H1 (cell line): Measurements from ENCODE around the gene ZBTB16. TPM values are rescaled to one million over a fixed set of nuclear protein-coding genes. Genes with fewer than 3 reads are reported as not detected.

Experiments used
- CTCF ChIA-PET: fragments of 300-600 bp; sonication (Branson Sonifier 250); formaldehyde crosslinking; loops from one replicate; lab custom pipeline; 2021; ENCODE audit not compliant: partially characterized antibody; lab: Charles Lee
- POLR2A ChIA-PET: fragments of 300-600 bp; sonication (Branson Sonifier 250); formaldehyde crosslinking; loops from one replicate; lab custom pipeline; 2021; ENCODE audit warnings: inconsistent platforms; ENCODE audit not compliant: partially characterized antibody; lab: Charles Lee
- DNase-seq, 2 experiments: peaks; one replicate each; pipeline versions ENCODE4 v3.0.0 to v3.0.0-alpha.2; 2010 to 2022; ENCODE audit warnings: low spot score in 2 of 2, low read depth in 1 of 2, mixed read lengths in 1 of 2
- FAIRE-seq: peaks from 2 replicates; lab custom pipeline; 2011; peaks lifted over from hg19 to GRCh38; lab: Jason Lieb, UNC
- H2AFZ ChIP-seq: 2 replicates; pipeline ENCODE4 v1.8.1; 2012; ENCODE audit warnings: low read length, inconsistent platforms
- H2AK5ac ChIP-seq: 2 replicates; pipeline ENCODE4 v1.6.1; 2013; ENCODE audit warnings: low read depth, low read length
- H2BK120ac ChIP-seq: replicated peaks from 2 replicates; pipeline ENCODE3; 2013; ENCODE audit warnings: low read depth, low read length, inconsistent platforms
- H2BK12ac ChIP-seq: 2 replicates; pipeline ENCODE4 v1.6.1; 2013; ENCODE audit warnings: low read depth, low read length
- H2BK15ac ChIP-seq: 2 replicates; pipeline ENCODE4 v1.6.1; 2013; ENCODE audit warnings: low read length
- H2BK20ac ChIP-seq: 2 replicates; pipeline ENCODE4 v1.6.1; 2013; ENCODE audit warnings: low read length
- H2BK5ac ChIP-seq: 2 replicates; pipeline ENCODE4 v1.6.1; 2013; ENCODE audit warnings: low read depth, low read length
- H3K14ac ChIP-seq: 2 replicates; pipeline ENCODE4 v1.6.1; 2013; ENCODE audit warnings: inconsistent platforms; ENCODE audit not compliant: insufficient read length
- H3K18ac ChIP-seq: 2 replicates; pipeline ENCODE4 v1.6.1; 2013; ENCODE audit warnings: low read length; ENCODE audit errors: extremely low read depth
- H3K23ac ChIP-seq: 2 replicates; pipeline ENCODE4 v1.6.1; 2013; ENCODE audit warnings: inconsistent platforms; ENCODE audit not compliant: insufficient read length
- H3K23me2 ChIP-seq: 2 replicates; pipeline ENCODE4 v1.6.1; 2013; ENCODE audit warnings: low read depth, low read length
- H3K27ac ChIP-seq: 2 replicates; pipeline ENCODE4 v1.6.1; 2011; ENCODE audit warnings: low read depth, low read length, inconsistent platforms
- H3K27me3 ChIP-seq, 4 experiments: replicated peaks in 1 of 4; 1 replicate in 1 of 4; 2 replicates in 3 of 4; pipeline versions ENCODE4 v1.6.1 to v1.8.1; 2011 to 2013; ENCODE audit warnings: low read length in 3 of 4, mild to moderate bottlenecking in 3 of 4, inconsistent platforms in 2 of 4, mixed read lengths in 2 of 4, moderate library complexity in 1 of 4; ENCODE audit not compliant: control insufficient read depth in 3 of 4, insufficient read depth in 3 of 4; ENCODE audit errors: extremely low read depth in 1 of 4
- H3K36me3 ChIP-seq, 4 experiments: 2 replicates each; pipeline versions ENCODE4 v1.6.1 to v1.8.1; 2011 to 2013; ENCODE audit warnings: mild to moderate bottlenecking in 4 of 4, low read length in 3 of 4, moderate library complexity in 2 of 4, control low read depth in 1 of 4, inconsistent platforms in 1 of 4; ENCODE audit not compliant: insufficient read depth in 4 of 4, control insufficient read depth in 2 of 4
- H3K4ac ChIP-seq: replicated peaks from 2 replicates; pipeline ENCODE3; 2013; ENCODE audit warnings: low read length, low read depth, mixed read lengths, inconsistent platforms; ENCODE audit not compliant: insufficient read length
- H3K4me1 ChIP-seq, 4 experiments: replicated peaks in 1 of 4; 1 replicate in 1 of 4; 2 replicates in 3 of 4; pipeline versions ENCODE4 v1.6.1 to v1.8.1; 2011 to 2013; ENCODE audit warnings: low read length in 3 of 4, inconsistent platforms in 2 of 4, mixed read lengths in 1 of 4; ENCODE audit not compliant: insufficient read depth in 4 of 4, control insufficient read depth in 3 of 4
- H3K4me2 ChIP-seq, 2 experiments: 2 replicates each; pipeline versions ENCODE4 v1.6.1 to v1.8.1; 2011 to 2013; ENCODE audit warnings: low read depth in 2 of 2, low read length in 2 of 2, control low read depth in 1 of 2, inconsistent platforms in 1 of 2, mild to moderate bottlenecking in 1 of 2; ENCODE audit not compliant: insufficient read depth in 1 of 2
- H3K4me3 ChIP-seq, 4 experiments: fragments of 200-600, 300-600 bp in 1 of 4; sonication (generic), shearing (Covaris generic), sonication (Bioruptor Twin) in 1 of 4; 2 replicates each; pipeline versions ENCODE4 v1.5.1 to v1.8.1; 2011 to 2016; ENCODE audit warnings: low read length in 4 of 4, low read depth in 3 of 4, control low read depth in 2 of 4, inconsistent platforms in 2 of 4, mild to moderate bottlenecking in 2 of 4, mixed read lengths in 1 of 4, moderate library complexity in 1 of 4; ENCODE audit not compliant: insufficient read depth in 2 of 4; ENCODE audit errors: extremely low read depth in 1 of 4
- H3K56ac ChIP-seq: replicated peaks from 2 replicates; pipeline ENCODE3; 2013; ENCODE audit warnings: low read depth, mild to moderate bottlenecking, mixed read lengths, low read length, inconsistent platforms; ENCODE audit not compliant: insufficient read length
- H3K79me1 ChIP-seq: 2 replicates; pipeline ENCODE4 v1.6.1; 2013; ENCODE audit warnings: low read depth, low read length, control low read depth
- H3K79me2 ChIP-seq, 2 experiments: 2 replicates each; pipeline versions ENCODE4 v1.6.1 to v1.8.1; 2012 to 2013; ENCODE audit warnings: low read length in 2 of 2, mild to moderate bottlenecking in 2 of 2, inconsistent platforms in 1 of 2; ENCODE audit not compliant: insufficient read depth in 2 of 2, control insufficient read depth in 1 of 2
- H3K9ac ChIP-seq, 4 experiments: replicated peaks in 1 of 4; 1 replicate in 1 of 4; 2 replicates in 3 of 4; pipeline versions ENCODE4 v1.6.1 to v1.8.1; 2011 to 2013; ENCODE audit warnings: low read depth in 3 of 4, low read length in 3 of 4, control low read depth in 2 of 4, mild to moderate bottlenecking in 2 of 4, moderate library complexity in 2 of 4, inconsistent platforms in 1 of 4; ENCODE audit errors: extremely low read depth in 1 of 4
- H3K9me3 ChIP-seq, 2 experiments: 2 replicates each; pipeline versions ENCODE4 v1.6.1 to v1.8.1; 2012 to 2013; ENCODE audit warnings: mild to moderate bottlenecking in 2 of 2, moderate library complexity in 2 of 2, control low read depth in 1 of 2, inconsistent platforms in 1 of 2, low read depth in 1 of 2, low read length in 1 of 2, mixed read lengths in 1 of 2; ENCODE audit not compliant: insufficient read depth in 2 of 2
- H4K20me1 ChIP-seq, 2 experiments: replicated peaks in 1 of 2; 2 replicates each; pipeline versions ENCODE3 to v1.8.1; 2011 to 2013; ENCODE audit warnings: inconsistent platforms in 2 of 2, low read length in 2 of 2, mild to moderate bottlenecking in 1 of 2; ENCODE audit not compliant: insufficient read depth in 2 of 2, control insufficient read depth in 1 of 2
- H4K5ac ChIP-seq: 2 replicates; pipeline ENCODE4 v1.6.1; 2013; ENCODE audit warnings: low read length, low read depth, mixed read lengths, inconsistent platforms; ENCODE audit not compliant: insufficient read length
- H4K8ac ChIP-seq: 2 replicates; pipeline ENCODE4 v1.8.0; 2013; ENCODE audit warnings: mild to moderate bottlenecking, moderate library complexity, low read length, inconsistent platforms; ENCODE audit not compliant: insufficient read depth; ENCODE audit errors: extremely low read depth
- H4K91ac ChIP-seq: replicated peaks from 2 replicates; pipeline ENCODE3; 2013; ENCODE audit warnings: low read length, mixed read lengths, inconsistent platforms; ENCODE audit not compliant: insufficient read length
- CTCF ChIP-seq, 3 experiments: IDR thresholded peaks; 1 replicate in 2 of 3; 2 replicates in 1 of 3; pipeline versions ENCODE4 v1.5.1 to v1.6.1; 2011; ENCODE audit warnings: low read length in 3 of 3, mild to moderate bottlenecking in 3 of 3, inconsistent platforms in 2 of 3, low read depth in 1 of 3, moderate library complexity in 1 of 3; ENCODE audit not compliant: insufficient read depth in 1 of 3; ENCODE audit errors: control extremely low read depth in 1 of 3
- RAD21 ChIP-seq, 2 experiments: IDR thresholded peaks in 1 of 2; conservative IDR thresholded peaks in 1 of 2; 2 replicates each; pipeline ENCODE4 v1.6.1; 2011; ENCODE audit warnings: low read depth in 2 of 2, low read length in 2 of 2, improper control_type of control experiment in 1 of 2, inconsistent platforms in 1 of 2, mild to moderate bottlenecking in 1 of 2, moderate library complexity in 1 of 2
- SRF ChIP-seq: IDR thresholded peaks from 2 replicates; pipeline ENCODE4 v1.6.1; 2011; ENCODE audit warnings: mild to moderate bottlenecking, low read depth, low read length, moderate library complexity
- WGBS, 2 experiments: shearing (Covaris generic) in 1 of 2; methylation state at CpG; one replicate each; pipeline versions ENCODE4 v1.1.6 to v1.1.7; 2013 to 2015; ENCODE audit warnings: low lambda C conversion rate in 2 of 2, mixed read lengths in 2 of 2, inconsistent platforms in 1 of 2, low coverage in 1 of 2, missing lambda C conversion rate in 1 of 2; ENCODE audit not compliant: insufficient replicate concordance in 2 of 2, insufficient coverage in 1 of 2, insufficient read length in 1 of 2; ENCODE audit errors: extremely low coverage in 1 of 2, missing lambda C conversion rate in 1 of 2; 5-methylcytosine and 5-hydroxymethylcytosine counted together
- polyA plus RNA-seq, 7 experiments: library from polyadenylated mRNA; depleted of rRNA in 3 of 7; stranded (reverse) in 5 of 7; unstranded in 2 of 7; fragments of >200 nt in 5 of 7; fragments of 200-250 nt in 2 of 7; gene quantifications; 1 replicate in 5 of 7; 2 replicates in 1 of 7; 4 replicates in 1 of 7; pipeline versions ENCODE4 v1.2.1 to v1.2.3, GENCODE V29; 2011 to 2013; ENCODE audit warnings: missing spikeins in 2 of 7, mixed read lengths in 2 of 7
- total RNA-seq: library from RNA; stranded (reverse); fragmentation: NEBNext Ultra II Directional; extraction: Animal tissue kit (Norgen Biotek cat#: 25700); gene quantifications from 2 replicates; pipeline ENCODE4 v1.2.1, GENCODE V29; 2021

Gene ZBTB16
- total and polyA plus RNA-seq, 2 of the 8 experiments (the other 6 are each of a cell fraction or from before 2014, with no cell fraction given): 0.12 to 0.61 TPM

GRCh38 chr11:114132417-114132816, 72.9 kb downstream of the ZBTB16 start:
- no peaks in the 10 kb centered on the region for H3K9me3 ChIP-seq

More at GRCh38 chr11:114132417-114132816, 72.9 kb downstream of the ZBTB16 start:
- Histone ChIP-seq H4K8ac (no peak overlapping the region; the same call in 1 of the 2 replicates), H4K91ac (no peak overlapping the region), H3K14ac (no peak overlapping the region), H3K79me2 (no peaks in the 10 kb centered on the region), H2BK20ac (no peak overlapping the region), H3K23me2 (no peaks in the 10 kb centered on the region), H3K4me2 (no peak overlapping the region), H4K5ac (no peak overlapping the region), H3K79me1 (no peaks in the 10 kb centered on the region), H2AK5ac (no peak overlapping the region), H2BK120ac (no peak overlapping the region), H3K27me3 (no peaks in the 10 kb centered on the region), H2AFZ (no peak overlapping the region), H4K20me1 (no peaks in the 10 kb centered on the region), H2BK5ac (no peak overlapping the region), H3K4me1 (peaks cover 0 to 6% (median 0%) of the 10 kb centered on the region in 4 experiments; a peak in 1 of 7 replicates), H3K18ac (no peak overlapping the region), H3K27ac (no peak overlapping the region), H3K36me3 (no peaks in the 10 kb centered on the region), H2BK15ac (no peak overlapping the region), H3K4me3 (no peak overlapping the region), H3K4ac (no peak overlapping the region), H3K23ac (no peak overlapping the region), H3K56ac (no peak overlapping the region), H2BK12ac (no peak overlapping the region), H3K9ac (no peak overlapping the region)
- DNase-seq (no peak), FAIRE-seq (no peak)
- peak; percentile 29; a peak in 3 of 4 replicates for TF ChIP-seq RAD21 (IDR thresholded peaks at IDR 0.05 in 1 of 2, conservative IDR thresholded peaks at IDR 0.05 in 1 of 2; ENCODE audit: low read depth in 2 of 2, low read length in 2 of 2)
- TF ChIP-seq CTCF (IDR thresholded peaks at IDR 0.05; ENCODE audit: control extremely low read depth in 1 of 3, insufficient read depth in 1 of 3, low read depth in 1 of 3, low read length in 3 of 3): peak in 1 of 3 experiments; percentile 8; a peak in 1 of 4 replicates
- TF ChIP-seq SRF: no peak
- 90% methylated on average over 9 of the region's 9 CpGs; no CpG with 5 or more reads in 1 of the 2 experiments for WGBS, 2 experiments
- ChIA-PET CTCF (interaction anchor here (1.0 kb wide), 1 partner anchor 26 kb away, joined by 3 read pairs; no protein-coding TSS in a partner anchor), POLR2A (interaction anchor here (1.5 kb wide), 1 partner anchor 43 kb away, joined by 3 read pairs; no protein-coding TSS in a partner anchor)
